GM10266 (cell line): ENCODE measurements around the gene RARA.

Source experiments
- DNase-seq: peaks from one replicate; pipeline ENCODE4 v3.0.0; 2012; ENCODE audit errors: extremely low spot score
- TF ChIP-seq, protein P1 (sequence below): IDR thresholded peaks from 2 replicates; pipeline ENCODE4 v1.5.1; 2012; ENCODE audit warnings: mild to moderate bottlenecking, low read depth; ENCODE audit not compliant: control insufficient read depth, insufficient read depth; ENCODE audit errors: missing control alignments

Gene RARA

DNA sequence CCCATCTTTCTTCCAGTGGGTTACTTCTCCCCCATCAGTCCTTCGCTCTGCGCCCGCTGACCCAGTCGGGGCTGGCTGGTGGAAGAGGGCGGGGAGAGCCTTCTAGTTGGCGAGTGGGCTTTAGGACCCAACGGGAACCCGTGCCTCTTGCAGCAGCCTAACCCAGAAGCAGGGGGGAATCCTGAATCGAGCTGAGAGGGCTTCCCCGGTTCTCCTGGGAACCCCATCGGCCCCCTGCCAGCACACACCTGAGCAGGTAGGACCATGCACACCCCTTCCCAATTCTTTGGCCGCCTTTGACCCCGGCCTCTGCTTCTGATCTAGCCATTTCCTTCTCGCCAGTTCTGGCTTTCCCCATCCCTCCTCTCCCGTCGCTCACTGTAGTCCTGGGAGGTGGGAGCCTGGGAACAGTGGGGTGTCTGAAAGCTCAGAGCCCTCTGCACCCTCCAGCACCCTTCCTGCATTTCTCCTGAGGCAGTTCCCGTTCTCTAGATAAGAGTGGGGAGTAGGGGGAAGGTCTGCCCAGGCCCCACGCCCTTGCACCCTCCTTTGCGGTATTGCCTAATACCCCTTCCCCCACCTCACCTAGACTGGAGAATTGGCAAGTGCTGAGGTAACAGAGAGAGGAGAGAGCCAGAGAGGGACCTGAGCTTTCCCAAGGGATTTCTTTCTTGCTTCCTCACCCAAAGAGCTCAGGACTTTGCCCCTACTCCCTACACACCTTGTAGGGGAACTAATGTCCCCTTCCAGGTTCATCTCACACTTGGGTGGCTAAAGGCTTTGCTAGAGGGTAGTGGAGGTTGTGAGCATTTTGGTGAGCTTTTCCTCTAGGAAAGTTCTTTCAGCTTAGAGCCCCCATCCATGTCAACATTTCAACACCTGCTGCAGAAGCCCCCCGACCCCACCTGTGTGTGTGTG, at the start of gene RARA:
RARA (plus strand) TSS at position 150 of the 918 bp plus-strand sequence. CDS start 22,039 bp downstream, outside the sequence.
- peak; percentile 66 for DNase-seq
- TF ChIP-seq, protein P1, sequence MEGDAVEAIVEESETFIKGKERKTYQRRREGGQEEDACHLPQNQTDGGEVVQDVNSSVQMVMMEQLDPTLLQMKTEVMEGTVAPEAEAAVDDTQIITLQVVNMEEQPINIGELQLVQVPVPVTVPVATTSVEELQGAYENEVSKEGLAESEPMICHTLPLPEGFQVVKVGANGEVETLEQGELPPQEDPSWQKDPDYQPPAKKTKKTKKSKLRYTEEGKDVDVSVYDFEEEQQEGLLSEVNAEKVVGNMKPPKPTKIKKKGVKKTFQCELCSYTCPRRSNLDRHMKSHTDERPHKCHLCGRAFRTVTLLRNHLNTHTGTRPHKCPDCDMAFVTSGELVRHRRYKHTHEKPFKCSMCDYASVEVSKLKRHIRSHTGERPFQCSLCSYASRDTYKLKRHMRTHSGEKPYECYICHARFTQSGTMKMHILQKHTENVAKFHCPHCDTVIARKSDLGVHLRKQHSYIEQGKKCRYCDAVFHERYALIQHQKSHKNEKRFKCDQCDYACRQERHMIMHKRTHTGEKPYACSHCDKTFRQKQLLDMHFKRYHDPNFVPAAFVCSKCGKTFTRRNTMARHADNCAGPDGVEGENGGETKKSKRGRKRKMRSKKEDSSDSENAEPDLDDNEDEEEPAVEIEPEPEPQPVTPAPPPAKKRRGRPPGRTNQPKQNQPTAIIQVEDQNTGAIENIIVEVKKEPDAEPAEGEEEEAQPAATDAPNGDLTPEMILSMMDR = no peak

DNA sequence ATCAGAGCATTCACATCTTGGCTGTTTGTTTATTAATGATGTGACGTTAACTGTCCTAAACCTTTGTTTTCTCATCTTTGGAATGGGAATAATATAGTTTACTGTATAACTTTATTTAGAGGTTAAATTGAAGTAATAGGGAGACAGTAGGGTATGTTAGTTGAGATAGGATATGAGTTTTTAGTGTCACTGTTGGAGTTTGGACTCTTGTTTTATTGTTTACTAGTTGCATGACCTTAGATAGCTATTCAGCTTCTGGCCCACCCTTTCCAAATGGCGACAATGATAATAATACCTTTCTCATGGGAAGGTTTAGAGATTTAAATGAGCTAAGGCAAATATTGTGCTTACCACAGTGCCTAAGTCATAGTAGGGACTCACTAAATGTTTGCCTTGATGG, 49.5 kb upstream of the RARA start:
- TF ChIP-seq, protein P1 = no peak
- DNase-seq = no peak

DNA sequence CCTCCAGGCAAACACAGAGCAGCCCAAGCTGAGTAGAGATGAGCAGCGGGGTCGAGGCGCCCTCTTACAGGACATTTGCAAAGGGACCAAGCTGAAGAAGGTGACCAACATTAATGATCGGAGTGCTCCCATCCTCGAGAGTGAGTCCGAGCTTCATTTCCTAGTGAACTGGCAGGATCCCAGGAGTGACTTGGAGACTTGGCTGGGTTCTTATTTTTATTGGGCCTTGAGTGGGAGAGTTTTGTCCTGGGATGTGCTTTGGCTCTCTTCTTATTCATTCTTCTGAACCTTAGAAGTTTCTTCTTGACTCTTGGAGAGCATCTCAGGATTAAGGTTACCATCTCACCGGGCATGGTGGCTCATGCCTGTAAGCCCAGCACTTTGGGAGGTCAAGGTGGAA, 48.5 kb upstream of the RARA start:
- no peak for DNase-seq
- TF ChIP-seq, protein P1 = no peak

DNA sequence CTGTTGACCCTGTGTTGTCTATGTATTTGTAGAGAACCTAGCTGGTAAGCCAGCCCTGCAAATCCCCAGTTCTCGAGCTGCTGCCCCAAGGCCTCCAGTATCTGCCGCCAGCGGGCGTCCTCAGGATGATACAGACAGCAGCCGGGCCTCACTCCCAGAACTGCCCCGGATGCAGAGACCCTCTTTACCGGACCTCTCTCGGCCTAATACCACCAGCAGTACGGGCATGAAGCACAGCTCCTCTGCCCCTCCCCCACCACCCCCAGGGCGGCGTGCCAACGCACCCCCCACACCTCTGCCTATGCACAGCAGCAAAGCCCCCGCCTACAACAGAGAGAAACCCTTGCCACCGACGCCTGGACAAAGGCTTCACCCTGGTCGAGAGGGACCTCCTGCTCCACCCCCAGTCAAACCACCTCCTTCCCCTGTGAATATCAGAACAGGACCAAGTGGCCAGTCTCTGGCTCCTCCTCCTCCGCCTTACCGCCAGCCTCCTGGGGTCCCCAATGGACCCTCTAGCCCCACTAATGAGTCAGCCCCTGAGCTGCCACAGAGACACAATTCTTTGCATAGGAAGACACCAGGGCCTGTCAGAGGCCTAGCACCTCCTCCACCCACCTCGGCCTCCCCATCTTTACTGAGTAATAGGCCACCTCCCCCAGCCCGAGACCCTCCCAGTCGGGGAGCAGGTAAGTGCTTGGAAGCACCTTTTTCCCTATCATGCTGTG, 44.4 kb upstream of the RARA start:
- TF ChIP-seq, protein P1 = no peak
- no peak for DNase-seq

DNA sequence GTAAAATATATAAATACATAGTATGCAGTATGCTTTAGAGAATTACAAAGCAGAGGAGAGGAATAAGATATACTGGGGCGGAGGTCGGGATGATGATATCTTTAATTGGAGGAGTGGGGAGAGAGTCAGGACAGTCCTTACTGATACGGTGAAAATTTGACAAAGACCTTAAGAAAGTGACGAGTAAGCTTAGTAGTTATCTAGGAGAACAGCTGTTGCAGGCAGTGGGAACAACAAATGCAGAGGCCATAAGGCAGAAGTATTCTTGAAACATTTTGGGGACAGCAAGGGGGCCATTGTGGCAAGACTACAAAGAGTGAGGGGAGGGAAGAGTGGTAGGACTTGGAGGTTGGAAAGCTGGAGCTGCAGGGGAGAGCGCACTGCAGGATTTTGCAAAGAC, 43.6 kb upstream of the RARA start:
- TF ChIP-seq, protein P1 = no peak
- no peak for DNase-seq

DNA sequence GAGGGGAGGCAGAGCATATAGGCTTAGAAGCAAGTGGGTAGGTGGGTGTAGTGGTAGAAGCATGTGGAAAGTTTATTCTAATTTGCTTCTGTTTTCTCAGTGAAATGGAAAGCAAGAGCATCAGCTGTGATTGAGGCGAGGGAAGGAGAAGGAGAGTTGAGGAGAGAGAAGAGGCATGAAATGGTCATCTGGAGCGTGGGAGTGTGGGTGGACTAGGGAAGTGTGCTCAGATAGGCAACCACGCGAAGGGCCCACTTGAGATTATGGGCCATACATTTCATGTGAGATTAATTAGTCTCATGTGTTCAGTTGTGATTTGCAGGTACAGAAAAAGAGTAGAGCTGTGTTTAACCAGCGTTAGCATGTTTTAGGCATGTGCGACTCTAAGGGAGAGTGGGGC, 42.1 kb upstream of the RARA start:
- DNase-seq = no peak
- TF ChIP-seq, protein P1 = no peak

DNA sequence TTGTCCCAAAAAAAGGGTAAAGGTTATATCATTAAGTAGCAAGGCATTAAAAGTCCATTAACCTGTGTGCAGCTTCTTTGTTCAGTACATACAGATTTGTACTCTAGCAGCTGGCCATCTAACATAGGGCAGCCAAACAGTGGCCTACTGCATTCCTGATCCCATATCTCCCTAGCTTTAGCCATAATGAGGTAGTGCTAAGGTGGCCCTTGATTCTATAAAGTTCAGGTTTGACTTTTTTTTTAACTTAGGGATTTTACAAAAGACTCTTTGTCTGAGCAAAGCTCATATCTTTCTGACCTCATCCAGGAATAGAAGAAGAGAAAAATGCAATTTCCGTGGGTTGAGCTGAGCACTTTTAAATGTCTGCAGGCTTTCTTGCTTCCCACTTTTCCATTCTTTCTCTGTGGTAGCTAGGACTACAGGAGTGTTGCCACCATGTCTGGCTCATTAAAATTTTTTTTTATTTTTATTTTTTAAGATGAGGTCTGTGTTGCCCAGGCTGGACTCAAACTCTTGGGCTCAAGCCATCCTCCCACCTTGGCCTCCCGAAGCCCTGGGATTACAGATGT, 40.8 kb upstream of the RARA start:
- TF ChIP-seq, protein P1 = no peak
- no peak for DNase-seq
